ENCODE measurements around the gene GASK1B.
A peak's percentile ranks its signal among the peaks of the same experiment; 100 is the strongest.

Gene GASK1B

GRCh38 chr4:158186815-158187214 is 14.0 kb upstream of the GASK1B start:
- no peak for DNase-seq (ENCODE audit: low spot score)

DNA sequence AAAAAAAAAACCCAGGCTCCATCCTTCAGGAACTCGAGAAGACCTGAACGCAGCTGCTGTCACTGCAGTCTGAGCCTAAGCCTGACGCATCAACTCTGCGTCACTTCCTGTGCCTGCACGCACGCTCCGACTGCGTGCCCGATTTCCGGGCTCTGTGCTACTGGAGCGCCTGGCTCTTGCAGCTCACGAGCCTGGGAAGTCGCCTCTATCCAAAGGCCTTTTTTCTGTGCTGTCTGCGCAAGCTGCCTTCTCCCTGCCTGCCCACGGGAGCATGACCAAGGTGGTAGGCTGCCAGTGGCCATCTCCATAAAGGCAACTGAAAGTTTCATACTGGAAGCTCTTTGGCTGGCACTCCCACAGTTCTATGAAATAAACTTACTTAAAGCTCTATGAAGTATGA is 9.9 kb upstream of the GASK1B start:
- no peak for DNase-seq (ENCODE audit: low spot score)

GRCh38 chr4:158181906-158182305 is 9.1 kb upstream of the GASK1B start:
- no peak for DNase-seq (ENCODE audit: low spot score)

GRCh38 chr4:158179465-158179864 is 6.6 kb upstream of the GASK1B start:
- no peak for DNase-seq (ENCODE audit: low spot score)

DNA sequence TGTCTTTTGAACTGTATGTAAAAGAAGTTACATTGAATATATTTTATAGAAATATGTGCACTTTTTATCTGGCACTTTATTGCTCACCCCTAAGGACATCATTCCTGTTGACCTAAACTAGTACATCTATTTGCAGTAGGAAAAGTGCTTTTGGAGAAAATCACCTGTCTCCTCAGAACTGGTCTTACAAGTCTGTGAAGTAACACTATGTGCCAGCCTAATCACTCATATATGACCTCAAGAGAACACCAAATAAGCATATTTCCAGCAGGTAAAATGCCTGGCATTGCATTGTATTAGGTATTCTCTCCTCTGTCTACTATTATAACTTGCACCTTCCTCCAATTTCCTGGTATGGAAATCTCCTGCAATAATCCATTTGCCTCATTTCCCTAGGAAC is 4.0 kb upstream of the GASK1B start:
- DNase-seq (ENCODE audit: low spot score), result no peak

DNA sequence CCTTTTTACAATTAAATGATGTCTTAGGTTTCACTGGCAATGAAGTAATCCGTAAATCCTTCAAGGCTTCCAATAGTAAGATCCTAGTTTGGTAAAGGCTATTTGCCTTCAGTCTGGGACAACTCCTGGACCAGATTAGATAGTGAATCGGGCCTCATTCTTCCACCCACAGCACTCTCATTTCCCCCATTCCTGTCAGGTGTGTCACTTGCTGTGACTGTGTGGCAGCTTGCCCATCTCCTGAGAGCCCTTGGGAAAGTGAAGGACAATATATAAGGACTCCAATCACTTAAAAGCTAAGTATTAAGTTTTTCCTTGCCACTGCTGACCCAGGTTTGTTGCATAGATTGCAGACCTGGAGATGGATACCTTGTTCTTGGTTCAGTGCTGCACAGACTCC is 3.3 kb upstream of the GASK1B start:
- no peak for DNase-seq (ENCODE audit: low spot score)

GRCh38 chr4:158170691-158171561 is 1.9 kb downstream of the GASK1B start:
- peak; percentile 83 for DNase-seq (ENCODE audit: low spot score)

DNA sequence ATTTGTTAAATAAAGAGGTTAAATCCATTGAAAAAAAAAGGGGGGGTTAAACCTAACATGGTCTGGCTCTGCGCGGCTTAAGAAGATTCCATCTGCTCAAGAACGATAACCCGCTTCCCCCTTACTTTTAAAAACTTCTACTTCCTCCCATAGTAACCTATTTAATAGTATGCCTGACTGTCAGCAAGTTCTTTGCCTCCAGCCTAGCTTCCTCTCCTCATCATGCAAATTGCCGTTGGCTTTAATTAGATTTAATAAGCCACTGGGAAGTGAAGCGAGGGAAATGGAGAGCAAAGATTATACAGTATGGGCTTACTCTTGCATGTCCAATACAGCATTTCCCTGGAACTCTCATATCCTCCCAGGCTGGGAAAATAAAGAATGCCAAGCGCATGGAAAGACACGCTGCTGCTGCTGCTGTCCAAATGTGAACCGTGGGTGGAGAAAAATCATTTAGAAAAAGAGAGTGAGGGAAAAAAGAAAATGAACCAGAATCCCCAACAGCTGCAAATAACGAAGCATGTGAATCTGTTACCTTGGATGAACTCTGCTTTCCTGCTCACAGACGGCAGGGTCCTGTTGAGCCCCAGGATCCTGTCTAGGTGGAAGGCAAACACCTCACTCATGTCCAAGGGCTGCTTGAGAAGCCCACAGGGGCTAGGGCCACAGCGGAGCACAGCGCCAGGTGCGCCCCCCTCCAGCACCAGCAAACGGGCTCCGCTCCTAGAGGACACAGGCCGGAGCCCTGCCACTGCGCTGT is 2.7 kb downstream of the GASK1B start:
- DNase-seq (ENCODE audit: low spot score), result no peak

DNA sequence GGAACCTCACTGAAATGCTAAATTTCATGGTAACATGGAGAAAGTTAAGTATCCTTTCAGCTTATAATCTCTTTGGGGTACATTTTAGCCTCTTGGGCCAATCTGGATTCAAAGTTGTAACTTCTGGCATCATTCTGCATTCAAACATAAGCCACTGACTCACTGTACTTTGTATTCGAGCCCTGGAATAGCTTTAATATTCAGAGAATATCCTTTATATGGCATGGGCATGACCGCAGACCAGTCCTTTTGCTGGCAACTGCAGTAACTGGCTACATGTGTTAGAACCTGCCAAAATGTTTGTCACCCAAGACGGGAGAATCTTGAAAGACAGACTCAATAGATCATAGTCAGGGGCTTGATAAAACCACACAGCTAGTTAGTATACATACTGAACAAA is 3.3 kb downstream of the GASK1B start:
- DNase-seq (ENCODE audit: low spot score), result peak; percentile 16

GRCh38 chr4:158168606-158169005 is 4.2 kb downstream of the GASK1B start:
- no peak for DNase-seq (ENCODE audit: low spot score)

DNA sequence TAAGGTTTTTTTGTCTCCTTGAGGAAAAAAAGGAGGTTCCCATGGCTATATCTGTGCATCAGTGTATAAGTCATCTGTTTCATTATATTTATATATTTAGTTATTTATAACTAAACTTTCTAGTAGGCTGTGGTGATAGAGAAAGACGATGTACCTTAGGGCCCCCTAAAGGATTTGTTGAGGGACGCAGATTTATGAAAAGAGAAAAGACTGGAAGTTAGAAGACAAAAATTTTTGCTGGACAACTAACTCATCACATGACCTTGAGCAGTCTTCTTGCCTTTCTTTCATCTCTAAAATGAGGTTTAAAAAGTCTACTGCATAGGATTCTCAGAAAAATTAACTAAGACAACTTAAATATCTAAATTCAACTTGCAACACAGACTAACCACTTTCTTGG is 6.1 kb downstream of the GASK1B start:
- DNase-seq (ENCODE audit: low spot score), result no peak

DNA sequence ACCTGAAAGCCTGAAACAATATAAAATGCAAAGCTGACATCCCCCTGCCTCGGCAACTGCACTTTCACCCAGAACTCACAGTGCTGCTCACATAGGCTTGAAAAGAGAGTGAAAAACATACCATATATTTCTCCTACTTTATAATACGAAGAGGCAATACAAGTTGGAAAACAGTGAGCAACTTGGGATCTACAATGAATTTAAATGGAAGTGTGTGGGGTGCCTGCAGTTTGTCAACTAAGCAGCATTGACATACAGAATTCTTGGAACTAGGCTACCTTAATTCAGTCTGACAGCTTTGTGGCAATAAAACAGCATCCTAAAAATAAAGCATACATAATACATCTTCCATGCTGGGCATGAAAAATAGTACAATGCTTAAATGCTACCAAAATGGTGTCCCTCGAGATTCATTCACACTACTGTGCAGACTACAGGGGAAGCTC is 8.0 kb downstream of the GASK1B start:
- DNase-seq (ENCODE audit: low spot score), result no peak

GRCh38 chr4:158163941-158164767 is 8.7 kb downstream of the GASK1B start:
- DNase-seq (ENCODE audit: low spot score), result no peak

- DNase-seq (ENCODE audit: low spot score), result no peak
Observed at GRCh38 chr4:158162631-158163030, 10.2 kb downstream of the GASK1B start.

DNA sequence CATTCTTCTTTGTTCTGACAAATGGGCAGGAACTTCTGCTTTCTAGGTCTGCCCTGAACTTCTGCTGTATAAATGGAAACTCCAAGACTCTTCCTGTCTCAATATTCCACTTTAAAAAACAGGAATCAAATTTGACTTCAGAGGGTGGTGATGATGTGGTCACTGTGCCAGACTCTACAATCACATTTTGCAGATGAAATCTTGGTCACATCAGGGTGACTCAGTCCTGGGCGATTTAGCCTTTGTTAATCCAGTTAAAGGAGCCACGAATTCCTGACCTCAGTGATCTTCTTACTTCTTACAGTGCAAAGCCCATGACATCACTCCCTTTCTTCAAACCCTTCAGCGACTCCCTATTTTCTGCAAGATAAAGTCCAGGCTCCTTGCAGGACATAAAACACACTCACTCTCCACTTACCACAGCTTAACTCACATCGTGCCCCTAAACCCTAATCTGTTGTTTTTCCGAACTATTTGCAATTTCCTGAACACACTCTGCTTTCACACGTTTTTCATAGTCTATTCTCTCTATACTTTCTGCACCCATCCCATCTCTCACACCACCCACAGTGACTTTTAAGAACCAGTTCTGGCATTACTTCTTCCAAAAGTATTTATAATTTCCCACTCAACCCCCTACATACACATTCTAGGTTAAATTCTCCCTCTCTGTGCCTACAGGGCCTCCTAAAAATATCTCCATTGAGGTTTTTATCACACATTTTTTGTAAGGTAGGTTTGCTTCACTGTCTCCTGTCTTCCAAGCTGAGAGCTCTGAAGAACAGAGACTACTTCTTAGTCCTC is 11.1 kb downstream of the GASK1B start:
- no peak for DNase-seq (ENCODE audit: low spot score)

DNA sequence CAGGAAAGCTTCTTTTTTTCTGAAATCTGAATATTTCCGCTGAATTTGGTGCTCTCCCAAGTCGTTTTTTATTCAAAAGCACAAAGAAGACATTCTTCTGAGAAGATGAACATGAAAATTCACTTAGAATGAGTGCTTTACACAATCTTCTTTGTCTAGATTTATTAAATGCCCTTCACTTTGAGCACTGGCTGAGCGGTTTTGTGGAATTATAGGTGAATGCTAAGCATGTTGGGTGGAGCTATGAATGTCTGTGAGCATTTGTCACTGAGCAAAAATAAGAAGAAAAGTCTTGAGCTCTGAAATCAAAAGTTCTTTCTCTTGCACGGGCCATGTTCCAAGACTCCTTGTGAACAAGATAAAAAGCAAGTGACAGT is 13.1 kb downstream of the GASK1B start:
- DNase-seq (ENCODE audit: low spot score), result no peak

DNA sequence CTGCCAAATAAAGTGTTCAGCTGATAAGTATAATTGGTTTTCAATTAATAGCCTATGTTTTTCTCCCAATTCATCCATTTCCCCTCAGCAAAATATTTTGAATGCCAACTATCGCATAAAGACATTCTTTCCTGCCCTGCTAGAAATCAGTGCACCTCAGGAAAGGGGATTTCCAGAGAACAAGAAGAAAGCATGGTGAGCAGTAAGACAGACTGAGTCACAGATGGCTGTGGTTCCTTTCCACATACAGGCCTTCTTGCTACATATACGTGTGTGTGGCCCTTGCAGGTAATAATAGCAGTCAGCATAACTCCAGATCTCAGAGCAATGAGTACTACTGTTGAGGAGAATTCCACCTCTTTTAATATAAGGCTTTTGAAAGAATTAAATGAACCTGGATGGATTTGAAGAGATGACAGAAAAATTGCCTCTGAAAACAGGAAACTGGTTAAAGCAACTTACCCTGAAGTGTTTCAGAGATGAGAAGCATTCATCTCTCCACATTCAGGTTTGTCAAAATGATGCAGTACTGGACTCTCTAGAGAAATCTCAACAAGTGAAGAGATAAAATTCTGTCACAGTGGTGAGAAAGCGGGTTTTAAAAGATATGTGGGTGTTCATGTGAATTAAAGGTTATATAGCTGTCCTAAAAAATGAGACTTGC is 13.6 kb downstream of the GASK1B start:
- DNase-seq (ENCODE audit: low spot score), result no peak

DNA sequence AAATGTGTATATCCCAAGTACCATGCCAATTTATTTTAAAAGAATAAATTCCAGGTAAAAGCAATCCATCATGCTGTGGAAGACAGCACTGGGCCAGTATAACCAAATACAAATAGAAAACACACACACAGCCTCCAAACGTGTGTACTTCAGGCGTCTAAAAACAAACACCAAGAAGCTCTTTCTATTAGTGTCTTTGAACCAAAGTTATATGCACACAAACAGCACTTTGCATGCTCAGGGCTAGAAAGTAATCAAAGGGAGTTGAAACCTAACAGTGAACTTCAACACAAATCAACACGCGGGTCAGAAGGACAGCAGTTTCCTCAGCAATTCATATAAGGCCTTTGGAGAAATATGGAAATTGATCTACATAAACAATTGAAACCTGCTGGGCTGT is 15.4 kb downstream of the GASK1B start:
- no peak for DNase-seq (ENCODE audit: low spot score)

DNA sequence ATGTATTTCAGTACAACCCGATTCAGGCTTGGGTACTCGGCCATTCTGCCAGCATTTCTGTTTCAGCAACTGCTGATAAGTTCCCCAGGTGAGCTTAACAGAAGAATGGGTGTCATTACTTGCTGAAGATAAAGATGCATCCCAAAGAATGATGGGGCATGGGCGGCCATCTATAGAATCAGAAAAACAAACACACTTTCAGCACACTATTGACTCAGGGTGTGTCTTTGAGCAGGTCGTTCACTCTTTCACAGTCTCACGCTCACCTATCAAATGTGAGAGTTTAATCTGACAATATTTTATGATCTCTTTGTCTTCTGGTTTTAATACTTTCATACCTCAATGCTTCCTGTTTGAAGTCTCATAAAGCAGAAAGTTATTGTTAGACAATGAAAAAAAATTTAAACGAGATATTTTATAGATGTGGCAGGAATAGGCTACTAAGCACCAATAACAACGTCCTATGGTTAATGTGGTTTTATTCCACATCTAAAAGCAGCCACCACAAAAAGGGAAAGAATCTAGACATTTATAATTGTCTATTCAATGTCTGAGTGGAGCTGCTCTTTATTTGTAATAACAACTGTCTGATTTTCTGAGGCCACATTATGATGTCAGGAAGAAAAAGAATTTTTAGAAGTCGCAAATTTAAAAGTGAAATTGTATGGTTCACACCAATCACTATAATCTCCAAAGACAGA is 17.0 kb downstream of the GASK1B start:
- no peak for DNase-seq (ENCODE audit: low spot score)

DNA sequence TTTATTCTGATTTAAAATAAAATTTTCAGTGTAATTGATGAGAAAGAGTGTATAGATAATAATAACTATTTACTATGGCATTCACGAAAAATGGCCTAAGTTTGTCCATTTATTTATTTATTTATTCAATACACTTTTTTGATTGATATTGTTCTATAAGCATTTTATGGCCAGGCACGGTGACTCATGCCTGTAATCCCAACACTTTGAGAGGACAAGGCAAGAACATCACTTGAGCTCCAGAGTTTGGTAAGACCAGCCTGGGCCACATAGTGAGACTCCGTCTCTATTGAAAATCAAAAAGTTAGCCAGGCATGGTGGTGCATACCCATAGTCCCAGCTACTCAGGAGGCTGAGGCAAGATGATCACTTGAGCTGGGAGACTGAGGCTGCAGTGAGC is 25.7 kb downstream of the GASK1B start:
- DNase-seq (ENCODE audit: low spot score), result no peak

DNA sequence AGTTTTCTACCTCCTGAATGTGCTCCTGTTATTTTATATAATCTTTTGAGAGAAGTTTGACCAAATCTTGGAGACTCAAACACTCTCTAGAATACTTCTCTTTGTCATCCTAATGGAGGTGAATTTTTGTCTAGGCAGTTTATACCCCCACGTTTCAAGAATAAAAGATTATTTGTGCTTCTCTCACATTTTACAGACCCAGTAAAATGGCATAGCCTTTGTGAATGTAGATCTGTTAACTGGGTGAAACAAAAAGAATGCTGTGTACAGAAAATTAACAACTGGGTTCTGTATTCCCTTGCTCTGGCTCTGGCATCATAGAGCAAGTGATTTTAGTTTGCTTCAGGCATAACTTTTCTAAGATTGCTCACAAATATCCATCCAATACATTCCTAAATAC is 26.1 kb downstream of the GASK1B start:
- no peak for DNase-seq (ENCODE audit: low spot score)

Measured in hematopoietic multipotent progenitor cell treated with erythropoietin and hydrocortisone succinate and interleukin-3 and kit ligand, for 17 days (in vitro differentiated cells).